OCI-LY3 (cell line): ENCODE measurements around the gene PGAP6.

Source experiments
- EZH2phosphoT487 ChIP-seq: fragments of 200-600 bp; shearing (Covaris generic); IDR thresholded peaks from 2 replicates; pipeline ENCODE4 v1.6.1; 2018; ENCODE audit warnings: antibody characterized with exemption, mixed run types, low read depth
- TF ChIP-seq, protein P1 (sequence below): fragments of 200-600, 300-600 bp; sonication (generic); IDR thresholded peaks from 2 replicates; pipeline ENCODE4 v1.5.1; 2014; ENCODE audit warnings: antibody characterized with exemption, low read length, low read depth

DNA sequence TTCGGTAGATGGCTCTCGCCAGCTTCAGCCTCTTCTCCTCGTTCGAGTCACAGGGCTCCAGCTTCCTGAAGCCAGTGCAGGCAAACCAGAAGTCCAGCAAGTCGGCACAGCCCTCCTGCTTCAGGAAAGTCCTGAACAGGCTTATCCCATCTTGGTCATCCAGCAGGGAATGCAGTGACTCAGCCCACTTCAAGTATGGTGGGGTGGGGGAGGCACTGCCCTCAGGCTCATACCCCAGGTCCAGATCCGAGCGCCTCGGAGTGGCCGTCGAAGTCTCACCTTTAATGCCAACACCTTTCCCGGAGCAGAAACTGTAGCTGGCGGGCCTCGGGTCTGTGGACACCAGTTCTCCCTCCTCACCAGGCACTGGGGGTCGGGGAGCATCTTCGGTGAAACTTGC lies 35.2 kb downstream of the PGAP6 start:
- TF ChIP-seq, protein P1, sequence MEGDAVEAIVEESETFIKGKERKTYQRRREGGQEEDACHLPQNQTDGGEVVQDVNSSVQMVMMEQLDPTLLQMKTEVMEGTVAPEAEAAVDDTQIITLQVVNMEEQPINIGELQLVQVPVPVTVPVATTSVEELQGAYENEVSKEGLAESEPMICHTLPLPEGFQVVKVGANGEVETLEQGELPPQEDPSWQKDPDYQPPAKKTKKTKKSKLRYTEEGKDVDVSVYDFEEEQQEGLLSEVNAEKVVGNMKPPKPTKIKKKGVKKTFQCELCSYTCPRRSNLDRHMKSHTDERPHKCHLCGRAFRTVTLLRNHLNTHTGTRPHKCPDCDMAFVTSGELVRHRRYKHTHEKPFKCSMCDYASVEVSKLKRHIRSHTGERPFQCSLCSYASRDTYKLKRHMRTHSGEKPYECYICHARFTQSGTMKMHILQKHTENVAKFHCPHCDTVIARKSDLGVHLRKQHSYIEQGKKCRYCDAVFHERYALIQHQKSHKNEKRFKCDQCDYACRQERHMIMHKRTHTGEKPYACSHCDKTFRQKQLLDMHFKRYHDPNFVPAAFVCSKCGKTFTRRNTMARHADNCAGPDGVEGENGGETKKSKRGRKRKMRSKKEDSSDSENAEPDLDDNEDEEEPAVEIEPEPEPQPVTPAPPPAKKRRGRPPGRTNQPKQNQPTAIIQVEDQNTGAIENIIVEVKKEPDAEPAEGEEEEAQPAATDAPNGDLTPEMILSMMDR, result no peak
- no peak for TF ChIP-seq EZH2phosphoT487
